Raji (cell line): Measurements from ENCODE around the gene CNKSR3.

Experiments
- POLR2A ChIP-seq: IDR thresholded peaks from 2 replicates; pipeline ENCODE4 v1.6.1; 2011; ENCODE audit warnings: low read depth, low read length, control low read depth; ENCODE audit not compliant: insufficient read depth

Gene CNKSR3

DNA sequence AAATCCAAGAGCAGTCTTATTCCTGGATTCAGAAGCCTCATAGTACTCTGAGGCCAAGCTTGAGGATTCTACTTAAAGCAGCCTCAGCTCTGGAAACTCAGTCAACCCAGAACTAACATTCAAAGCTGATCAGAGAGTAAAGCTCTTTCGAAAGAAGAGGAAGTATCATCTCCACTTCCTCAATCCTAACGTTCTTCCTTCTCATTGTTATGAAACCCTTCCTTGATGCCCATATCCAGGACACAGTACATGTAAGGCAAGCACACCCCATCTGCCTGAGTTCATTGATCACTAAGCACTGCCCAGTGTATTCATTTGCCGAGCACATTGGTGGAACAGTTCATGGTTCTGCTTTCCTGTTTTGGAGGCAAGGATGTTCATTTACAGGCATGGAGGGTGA lies 153.8 kb downstream of the CNKSR3 start, which contains the start of gene IPCEF1:
IPCEF1 (minus strand) TSS at position 114 of the 400 bp plus-strand sequence. CDS start 90,856 bp downstream, outside the sequence.
- TF ChIP-seq POLR2A: no peak

DNA sequence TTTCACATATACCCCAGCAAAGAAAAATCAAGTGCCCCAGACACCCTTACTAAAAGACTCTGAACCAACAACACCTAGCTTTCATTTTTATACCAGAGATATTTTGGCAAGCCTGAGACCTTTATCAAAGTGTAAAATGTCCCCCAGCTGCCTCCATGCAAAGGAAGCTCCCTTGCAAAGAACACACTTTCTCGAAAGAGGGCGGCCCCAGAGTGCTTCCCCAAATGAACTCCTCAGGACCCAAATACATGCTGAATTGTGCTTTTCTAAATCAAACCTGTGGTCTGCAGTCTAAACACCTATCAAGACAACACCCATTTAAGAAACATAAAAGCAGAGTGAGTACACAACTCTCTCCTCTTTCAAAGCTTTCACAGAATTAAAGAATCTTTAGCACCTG lies 154.4 kb downstream of the CNKSR3 start:
- no peak for TF ChIP-seq POLR2A

DNA sequence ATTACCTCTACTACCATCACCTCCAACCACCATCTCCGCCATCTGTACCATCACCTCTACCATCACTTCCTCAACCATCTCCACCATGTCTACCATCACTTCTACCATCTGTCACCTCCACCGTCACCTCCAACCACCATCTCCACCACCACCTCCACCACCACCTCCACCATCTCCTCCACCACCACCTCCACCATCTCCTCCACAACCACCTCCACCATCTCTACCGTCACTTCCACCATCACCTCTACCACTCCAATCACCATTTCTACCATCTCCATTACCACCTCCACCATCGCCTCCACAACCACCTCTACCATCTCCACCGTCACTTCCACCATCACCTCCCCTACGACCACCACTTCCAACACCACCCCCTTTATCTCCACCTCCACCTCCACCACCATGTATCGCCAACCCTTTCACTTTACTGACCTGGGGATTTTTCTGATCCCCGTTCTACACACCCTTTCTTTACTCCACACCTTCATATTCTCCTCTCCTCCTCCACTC lies 156.2 kb downstream of the CNKSR3 start:
- no peak for TF ChIP-seq POLR2A

DNA sequence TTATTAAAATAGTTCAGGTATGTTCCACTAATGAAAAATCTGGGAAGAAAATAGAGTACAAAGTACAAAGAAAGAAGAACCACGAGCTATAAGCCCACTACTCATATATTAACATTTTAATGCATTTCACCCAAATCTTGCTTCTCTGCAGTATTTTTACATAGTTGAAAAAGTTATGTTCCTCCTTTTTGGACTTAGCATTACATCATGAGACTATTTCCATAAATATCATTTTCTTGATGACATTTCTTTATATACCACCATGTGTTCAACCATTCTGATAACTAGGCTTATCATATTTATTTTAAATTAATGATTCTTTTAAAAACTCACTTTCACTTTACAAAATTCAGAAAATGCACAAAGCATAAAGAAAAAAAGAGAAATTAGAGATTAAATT lies 156.9 kb downstream of the CNKSR3 start:
- no peak for TF ChIP-seq POLR2A

DNA sequence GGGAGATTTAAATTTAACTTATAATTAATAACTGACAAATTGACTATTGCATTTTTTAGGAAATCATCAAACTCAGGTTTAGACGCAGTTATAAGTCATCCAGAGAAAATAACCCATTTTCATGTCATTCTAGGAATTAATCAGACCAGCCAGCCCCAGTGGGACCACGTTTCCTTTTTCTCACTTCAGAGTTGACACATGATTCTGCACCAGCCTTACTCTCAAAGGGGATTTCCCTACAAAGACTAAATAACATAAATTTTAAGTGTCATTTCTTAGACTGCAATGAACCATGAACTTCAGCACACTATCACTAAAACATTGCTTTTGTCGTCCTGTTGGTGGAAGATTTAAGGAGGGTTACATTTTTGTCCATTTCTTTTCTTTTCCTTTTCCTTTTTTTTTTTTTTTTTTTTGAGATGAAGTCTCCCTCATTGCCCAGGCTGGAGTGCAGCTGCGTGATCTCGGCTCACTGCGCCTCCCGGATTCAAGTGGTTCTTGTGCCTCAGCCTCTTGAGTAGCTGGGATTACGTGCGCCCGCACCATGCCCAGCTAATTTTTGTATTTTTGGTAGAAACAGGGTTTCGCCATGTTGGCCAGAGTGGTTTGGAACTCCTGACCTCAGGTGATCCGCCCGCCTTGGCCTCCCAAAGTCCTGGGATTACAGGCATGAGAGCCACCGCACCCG lies 157.4 kb downstream of the CNKSR3 start:
- TF ChIP-seq POLR2A: no peak

DNA sequence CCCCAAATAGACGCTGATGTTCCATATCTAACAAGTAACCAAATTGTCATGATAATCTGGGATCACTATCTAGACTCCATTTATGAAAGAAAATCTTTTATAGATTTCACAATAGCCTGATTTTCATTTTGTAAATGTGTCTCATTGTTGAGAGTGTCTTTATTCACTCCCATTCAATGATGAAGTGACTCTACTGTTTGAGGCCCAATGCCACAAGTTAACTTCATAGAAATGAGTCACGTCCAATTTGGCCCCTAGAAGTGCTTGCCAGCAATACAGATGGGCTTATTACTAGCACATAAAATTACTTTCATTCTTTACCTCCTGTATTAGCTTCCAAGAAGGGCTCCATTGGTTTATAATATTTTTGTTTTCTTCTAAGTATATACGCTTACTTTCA lies 160.2 kb downstream of the CNKSR3 start:
- TF ChIP-seq POLR2A: no peak

DNA sequence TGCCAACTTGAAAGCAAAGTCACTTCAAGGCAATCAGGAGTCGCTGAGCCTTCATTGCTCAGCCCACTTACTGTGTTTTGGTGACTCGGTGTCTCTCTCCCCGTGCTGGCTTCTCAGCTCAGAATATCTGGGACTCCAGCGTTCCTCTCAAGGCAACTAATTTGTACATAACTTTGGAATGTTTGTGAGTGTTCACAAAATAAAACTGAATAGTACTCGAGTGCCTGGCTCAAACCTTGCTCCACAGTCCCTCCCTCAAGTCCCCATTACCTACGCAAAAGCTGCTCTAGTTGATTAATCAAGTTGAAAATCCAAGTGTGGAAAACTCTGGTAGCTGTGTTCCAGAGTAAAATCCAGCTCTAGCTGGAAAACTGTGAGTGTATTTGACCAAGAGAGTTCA lies 162.5 kb downstream of the CNKSR3 start:
- no peak for TF ChIP-seq POLR2A

DNA sequence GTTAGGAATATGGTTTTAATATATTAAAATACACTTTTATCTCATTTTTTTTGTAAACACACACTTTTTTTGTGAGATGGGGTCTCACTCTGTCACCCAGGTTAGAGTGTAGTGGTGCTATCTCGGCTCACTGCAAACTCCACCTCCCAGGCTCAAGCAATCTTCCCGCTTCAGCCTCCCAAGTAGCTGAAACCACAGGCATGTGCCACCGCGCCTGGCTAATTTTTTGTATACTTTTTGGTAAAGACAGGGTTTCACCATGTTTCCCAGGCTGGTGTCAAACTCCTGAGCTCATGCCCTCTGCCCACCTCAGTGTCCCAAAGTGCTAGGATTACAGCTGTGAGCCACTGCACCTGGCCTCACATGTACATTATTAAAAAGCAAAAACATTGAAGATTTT lies 164.7 kb downstream of the CNKSR3 start:
- TF ChIP-seq POLR2A: no peak

DNA sequence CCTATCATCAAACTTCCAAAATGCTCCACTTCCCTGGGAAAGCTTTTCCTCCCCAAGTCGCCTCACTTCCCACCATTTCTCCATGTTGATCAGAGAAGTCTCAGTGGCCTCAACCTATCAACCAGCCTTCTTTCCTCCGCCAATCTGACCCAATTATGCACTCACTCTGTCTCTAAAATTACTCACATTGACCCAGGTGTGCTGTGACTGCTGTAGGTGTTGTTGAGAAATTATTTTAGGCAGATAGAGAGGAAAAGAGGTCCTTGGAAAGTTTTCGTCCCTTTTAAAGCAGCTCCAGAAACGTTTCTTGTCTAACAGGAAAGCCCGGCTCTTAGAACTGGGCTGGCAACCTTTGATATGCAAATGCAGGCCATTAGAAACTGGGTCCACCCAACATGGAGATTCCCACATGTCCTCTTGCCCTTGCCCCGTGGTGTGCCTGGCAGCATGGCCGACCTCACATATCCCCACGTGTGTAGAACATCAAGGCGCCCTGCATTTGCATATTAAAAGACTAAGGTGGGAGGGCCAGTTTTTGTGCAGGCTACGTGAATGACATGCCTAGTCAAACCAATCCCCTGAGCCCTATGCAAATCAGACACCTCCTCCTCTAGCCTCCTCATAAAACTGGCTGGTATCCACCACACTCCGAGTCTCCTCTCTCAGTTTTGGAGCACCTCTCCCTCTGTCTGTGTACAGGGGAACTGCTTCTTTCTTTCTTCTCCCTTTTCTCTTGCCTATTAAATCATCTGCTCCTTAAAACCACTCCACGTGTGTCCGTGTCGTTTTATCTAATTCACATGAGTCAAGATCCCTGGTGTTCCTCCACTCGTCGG lies 166.8 kb downstream of the CNKSR3 start:
- TF ChIP-seq POLR2A: no peak

DNA sequence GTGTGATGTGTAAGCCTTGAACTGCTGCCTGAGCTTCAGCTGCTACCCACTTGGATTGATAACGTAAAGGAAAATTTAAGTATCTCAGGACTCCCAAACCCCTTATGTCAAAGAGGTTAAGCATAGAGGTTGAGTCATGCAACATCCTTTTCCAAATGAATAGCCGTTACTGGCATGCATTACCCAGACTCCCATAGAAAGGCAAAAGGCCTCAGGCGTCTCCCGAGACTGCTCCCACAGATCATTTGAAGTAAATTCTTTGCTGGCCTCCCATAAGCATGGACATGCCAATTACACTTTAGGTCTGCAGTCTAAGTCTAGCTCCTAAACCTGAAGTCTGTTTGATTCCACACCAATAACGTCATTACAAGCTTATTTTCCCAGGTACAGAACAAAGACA lies 168.6 kb downstream of the CNKSR3 start:
- no peak for TF ChIP-seq POLR2A

DNA sequence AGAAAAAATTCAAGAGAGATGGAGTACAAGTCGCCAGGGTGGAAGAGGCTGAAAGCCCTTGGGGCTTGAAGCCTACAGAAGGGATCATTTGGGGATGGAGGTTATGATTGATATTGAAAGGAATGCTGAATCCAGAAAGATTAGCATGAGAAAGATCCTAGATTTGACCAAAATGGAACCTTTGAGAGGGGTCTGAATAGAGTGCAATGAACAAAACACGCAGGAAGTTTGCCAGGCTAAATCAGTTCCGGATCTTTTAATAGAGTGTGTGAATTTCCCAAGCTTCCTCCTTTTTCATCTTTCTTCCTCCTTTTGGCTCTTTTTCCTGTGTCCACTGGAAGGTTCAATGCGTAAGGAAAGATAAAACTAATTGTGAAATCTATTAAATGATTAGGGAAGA lies 169.1 kb downstream of the CNKSR3 start:
- TF ChIP-seq POLR2A: no peak
